A673 (cell line): ENCODE measurements around the gene GATB. TPM values are rescaled to one million over a fixed set of nuclear protein-coding genes. Genes with fewer than 3 reads are reported as not detected.

Source experiments
- BruUV-seq: library from RNA; stranded (reverse); fragments of 400-500 nt; replicated peaks from 2 replicates; lab custom pipeline; 2021; lab: Mats Ljungman, UMichigan
- CTCF ChIA-PET: fragments of 300-600 bp; sonication (Branson Sonifier 250); formaldehyde crosslinking; loops from one replicate; lab custom pipeline; 2022; ENCODE audit warnings: antibody characterized with exemption; lab: Charles Lee
- POLR2A ChIA-PET: fragments of 300-600 bp; sonication (Branson Sonifier 250); formaldehyde crosslinking; loops from one replicate; lab custom pipeline; 2022; ENCODE audit warnings: antibody characterized with exemption; ENCODE audit not compliant: low non-redundant PET; lab: Charles Lee
- DNase-seq: peaks from one replicate; pipeline ENCODE4 v3.0.0-alpha.2; 2015; ENCODE audit warnings: low spot score
- H3K27ac ChIP-seq: fragments of 200-600 bp; sonication (generic); 2 replicates; pipeline ENCODE4 v1.5.1; 2016; ENCODE audit warnings: mixed run types, low read depth, mild to moderate bottlenecking, mixed read lengths, antibody characterized with exemption, low read length; ENCODE audit not compliant: poor library complexity, severe bottlenecking
- H3K27me3 ChIP-seq: fragments of 200-600 bp; sonication (generic); replicated peaks from 2 replicates; pipeline ENCODE4 v1.6.1; 2017; ENCODE audit warnings: mixed run types, low read depth, mild to moderate bottlenecking, mixed read lengths, antibody characterized with exemption, low read length; ENCODE audit not compliant: insufficient read depth, poor library complexity
- H3K36me3 ChIP-seq: fragments of 200-600 bp; sonication (generic); 2 replicates; pipeline ENCODE4 v1.6.1; 2016; ENCODE audit warnings: mixed run types, mild to moderate bottlenecking, mixed read lengths, antibody characterized with exemption, low read length; ENCODE audit not compliant: insufficient read depth, poor library complexity, severe bottlenecking
- H3K4me1 ChIP-seq: fragments of 200-600 bp; sonication (generic); 2 replicates; pipeline ENCODE4 v1.6.1; 2017; ENCODE audit warnings: mixed run types, mild to moderate bottlenecking, mixed read lengths, antibody characterized with exemption, low read length; ENCODE audit not compliant: insufficient read depth, poor library complexity, severe bottlenecking
- H3K4me3 ChIP-seq: fragments of 200-600 bp; sonication (generic); 2 replicates; pipeline ENCODE4 v1.5.1; 2016; ENCODE audit warnings: low read depth, mixed run types, mild to moderate bottlenecking, mixed read lengths, low read length; ENCODE audit not compliant: poor library complexity, severe bottlenecking
- H3K9me3 ChIP-seq: fragments of 200-600 bp; sonication (generic); 2 replicates; pipeline ENCODE4 v1.6.1; 2016; ENCODE audit warnings: mixed run types, low read depth, mild to moderate bottlenecking, mixed read lengths, antibody characterized with exemption, low read length; ENCODE audit not compliant: poor library complexity, severe bottlenecking
- EZH2 ChIP-seq: fragments of 200-600 bp; sonication (generic); IDR thresholded peaks from 2 replicates; pipeline ENCODE4 v1.6.1; 2017; ENCODE audit warnings: borderline replicate concordance, low read depth, mild to moderate bottlenecking, mixed read lengths, antibody characterized with exemption, low read length; ENCODE audit not compliant: poor library complexity, severe bottlenecking
- intact Hi-C: fragments of 100-400 bp; cut with micrococcal nuclease; formaldehyde crosslinking; loops from one replicate; pipeline ENCODE4 v1.10.0; 2022; ENCODE audit not compliant: unreplicated experiment
- total RNA-seq: library from RNA; stranded (reverse); gene quantifications from 2 replicates; pipeline ENCODE4 v1.2.3, GENCODE V29; 2021
- TF ChIP-seq, protein P1 (sequence below): fragments of 300-800, 200-600 bp; sonication (generic); conservative IDR thresholded peaks from 2 replicates; pipeline ENCODE4 v1.5.1; 2017; ENCODE audit warnings: low read depth, mild to moderate bottlenecking, antibody characterized with exemption, low read length, moderate library complexity, mixed read lengths

GATB gene
- total RNA-seq, 1 experiment from 2014 or later = 23.8 TPM

DNA sequence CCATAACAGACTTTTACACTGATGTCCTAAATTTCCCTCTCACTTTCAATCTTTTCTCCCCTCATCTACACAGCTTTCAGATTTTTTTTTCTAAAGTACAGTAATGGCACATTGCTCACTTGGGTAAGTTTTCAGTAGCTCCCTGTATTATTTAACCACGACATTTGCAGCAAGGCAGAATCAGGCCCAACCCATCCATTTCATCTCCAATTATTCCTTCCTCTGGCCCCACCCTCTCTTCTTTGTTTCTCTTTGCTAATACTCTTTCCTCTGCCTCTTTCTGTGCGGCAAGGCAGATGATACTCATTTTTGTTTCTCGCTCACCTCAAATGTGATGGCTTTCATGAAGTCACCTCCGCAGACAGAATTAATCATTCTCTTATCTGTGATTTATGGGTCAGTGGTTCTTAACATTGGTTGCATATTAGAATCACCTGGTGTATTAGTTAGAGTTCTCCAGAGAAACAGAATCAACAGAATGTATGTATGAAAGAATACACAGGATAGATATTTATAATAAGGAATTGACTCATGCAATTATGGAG is 43.4 kb upstream of the GATB start:
- TF ChIP-seq, protein P1, sequence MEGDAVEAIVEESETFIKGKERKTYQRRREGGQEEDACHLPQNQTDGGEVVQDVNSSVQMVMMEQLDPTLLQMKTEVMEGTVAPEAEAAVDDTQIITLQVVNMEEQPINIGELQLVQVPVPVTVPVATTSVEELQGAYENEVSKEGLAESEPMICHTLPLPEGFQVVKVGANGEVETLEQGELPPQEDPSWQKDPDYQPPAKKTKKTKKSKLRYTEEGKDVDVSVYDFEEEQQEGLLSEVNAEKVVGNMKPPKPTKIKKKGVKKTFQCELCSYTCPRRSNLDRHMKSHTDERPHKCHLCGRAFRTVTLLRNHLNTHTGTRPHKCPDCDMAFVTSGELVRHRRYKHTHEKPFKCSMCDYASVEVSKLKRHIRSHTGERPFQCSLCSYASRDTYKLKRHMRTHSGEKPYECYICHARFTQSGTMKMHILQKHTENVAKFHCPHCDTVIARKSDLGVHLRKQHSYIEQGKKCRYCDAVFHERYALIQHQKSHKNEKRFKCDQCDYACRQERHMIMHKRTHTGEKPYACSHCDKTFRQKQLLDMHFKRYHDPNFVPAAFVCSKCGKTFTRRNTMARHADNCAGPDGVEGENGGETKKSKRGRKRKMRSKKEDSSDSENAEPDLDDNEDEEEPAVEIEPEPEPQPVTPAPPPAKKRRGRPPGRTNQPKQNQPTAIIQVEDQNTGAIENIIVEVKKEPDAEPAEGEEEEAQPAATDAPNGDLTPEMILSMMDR = no peak
- Histone ChIP-seq H3K9me3 (no peaks in the 10 kb centered on the region), H3K27ac (no peak overlapping the region), H3K4me1 (no peaks in the 10 kb centered on the region), H3K27me3 (no peaks in the 10 kb centered on the region), H3K36me3 (no peaks in the 10 kb centered on the region), H3K4me3 (no peak overlapping the region)
- intact Hi-C loops = no loop called here
- ChIA-PET CTCF (no interaction called here), POLR2A (no interaction called here)
- DNase-seq = no peak
- no TSS peak for BruUV-seq

GRCh38 chr4:151803246-151803645 is 42.4 kb upstream of the GATB start:
- POLR2A ChIA-PET = no interaction called here
- Histone ChIP-seq H3K4me3 (no peak overlapping the region), H3K9me3 (no peaks in the 10 kb centered on the region), H3K36me3 (no peaks in the 10 kb centered on the region), H3K4me1 (no peaks in the 10 kb centered on the region), H3K27me3 (no peaks in the 10 kb centered on the region), H3K27ac (no peak overlapping the region)
- TF ChIP-seq, protein P1 = no peak
- no peak for TF ChIP-seq EZH2
- DNase-seq = no peak
- BruUV-seq = no TSS peak
- CTCF ChIA-PET = no interaction called here
- intact Hi-C loops = no loop called here

DNA sequence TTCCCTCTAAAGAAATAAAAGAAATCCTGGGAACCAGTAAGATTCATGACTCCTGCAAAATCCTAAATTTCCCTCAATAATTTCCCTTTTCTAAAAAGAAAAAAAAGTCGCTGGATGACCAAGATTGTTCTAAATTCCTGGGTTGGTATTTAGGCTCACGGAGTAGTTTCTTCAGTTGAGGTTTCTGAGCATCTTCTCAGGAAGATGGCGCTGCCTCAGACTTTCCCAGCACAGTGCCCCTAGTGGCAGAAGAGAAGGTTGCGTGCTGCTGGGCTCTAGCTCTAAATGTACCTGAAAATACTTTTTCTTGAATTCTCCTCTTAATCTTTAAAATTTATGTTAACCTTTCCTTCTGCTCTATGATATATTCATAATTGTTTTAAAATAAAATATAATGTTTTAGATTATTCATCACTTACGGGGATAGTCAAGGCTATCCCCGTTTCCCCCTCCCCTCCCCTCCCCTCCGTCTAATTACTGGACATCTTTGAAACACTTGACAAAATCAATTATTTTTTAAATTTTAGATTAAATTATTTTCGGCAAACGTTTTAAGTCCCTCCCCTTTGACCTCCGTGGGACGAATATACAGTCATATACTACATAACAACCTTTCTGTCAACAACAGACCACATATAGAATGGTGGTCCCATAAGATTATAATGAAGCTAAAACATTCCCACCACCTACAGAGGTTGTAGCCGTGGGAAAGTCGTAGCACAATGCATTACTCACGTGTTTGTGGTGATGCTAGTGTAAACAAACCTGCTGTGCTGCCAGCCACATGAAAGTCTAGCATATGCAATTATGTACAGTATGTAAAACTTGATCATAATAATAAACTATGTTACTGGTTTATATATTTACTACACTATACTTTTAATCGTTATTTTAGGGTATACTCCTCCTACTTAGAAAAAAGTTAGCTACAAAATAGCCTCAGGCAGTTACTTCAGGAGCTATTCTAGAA is 41.0 kb upstream of the GATB start:
- Histone ChIP-seq H3K27ac (no peak overlapping the region), H3K36me3 (no peaks in the 10 kb centered on the region), H3K4me3 (no peak overlapping the region), H3K9me3 (no peaks in the 10 kb centered on the region), H3K27me3 (no peaks in the 10 kb centered on the region), H3K4me1 (no peaks in the 10 kb centered on the region)
- DNase-seq = peak; percentile 66
- TF ChIP-seq, protein P1 = peak; percentile 96
- no peak for TF ChIP-seq EZH2
- ChIA-PET POLR2A (no interaction called here), CTCF (interaction anchor here (0.6 to 0.7 kb wide), 2 partner anchors 41 to 1690 kb away, joined by 3 read pairs; no protein-coding TSS in a partner anchor)
- BruUV-seq = no TSS peak
- intact Hi-C loops = no loop called here
